ENCODE results near the gene ANKRD40CL. TPM values are rescaled to one million over a fixed set of nuclear protein-coding genes. Genes with fewer than 3 reads are reported as not detected.

The ANKRD40CL gene
- total RNA-seq, 1 donor from 2014 or later, result not detected

DNA sequence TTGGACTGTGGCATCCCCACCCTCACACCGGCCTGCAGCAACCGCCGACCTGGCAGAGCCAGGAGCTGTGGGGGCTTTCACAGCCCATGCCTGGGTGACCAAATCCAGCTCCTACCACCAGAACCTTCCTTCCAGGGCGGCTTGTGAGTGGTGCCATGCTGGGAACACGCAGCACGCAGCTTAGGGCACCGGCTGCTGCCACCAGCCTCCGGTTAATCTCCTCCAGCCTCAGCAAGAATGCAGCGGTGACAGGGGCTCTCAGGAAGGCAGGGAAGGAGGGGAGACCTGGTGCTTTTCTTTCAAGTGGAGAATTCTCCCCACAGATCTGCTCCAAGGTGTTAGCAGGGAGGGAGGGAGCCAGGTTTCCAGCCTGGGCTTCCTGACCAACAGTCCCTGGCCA, 32.3 kb upstream of the ANKRD40CL start:
- Mint-ChIP-seq H3K36me3 (no peaks in the 10 kb centered on the region), H3K27me3 (ENCODE audit: insufficient read depth, low read depth) (peaks cover 12% of the 10 kb centered on the region), H3K4me3 (no peak overlapping the region), H3K27ac (no peak overlapping the region), H3K9me3 (no peaks in the 10 kb centered on the region), H3K4me1 (peaks cover 43% of the 10 kb centered on the region)
- Histone ChIP-seq H3K4me3 (no peak overlapping the region), H3K4me1 (peaks cover 21% of the 10 kb centered on the region), H3K4me2 (no peak overlapping the region), H3K27ac (no peak overlapping the region), H3K36me3 (no peaks in the 10 kb centered on the region), H3K27me3 (no peaks in the 10 kb centered on the region), H3K9ac (no peak overlapping the region), H3F3A (ENCODE audit: low read depth) (no peaks in the 10 kb centered on the region), H3K79me2 (ENCODE audit: low read depth) (no peaks in the 10 kb centered on the region), H2AFZ (replicated peaks) (no peak overlapping the region), H4K20me1 (ENCODE audit: low read depth) (no peaks in the 10 kb centered on the region), H3K9me3 (ENCODE audit: low read depth) (no peaks in the 10 kb centered on the region)
- peak; percentile 65 for DNase-seq (ENCODE audit: low spot score)
- TF ChIP-seq EZH2 (IDR thresholded peaks at IDR 0.05) (no peak), EZH2phosphoT487 (IDR thresholded peaks at IDR 0.05) (no peak)
- TF ChIP-seq, protein P1, sequence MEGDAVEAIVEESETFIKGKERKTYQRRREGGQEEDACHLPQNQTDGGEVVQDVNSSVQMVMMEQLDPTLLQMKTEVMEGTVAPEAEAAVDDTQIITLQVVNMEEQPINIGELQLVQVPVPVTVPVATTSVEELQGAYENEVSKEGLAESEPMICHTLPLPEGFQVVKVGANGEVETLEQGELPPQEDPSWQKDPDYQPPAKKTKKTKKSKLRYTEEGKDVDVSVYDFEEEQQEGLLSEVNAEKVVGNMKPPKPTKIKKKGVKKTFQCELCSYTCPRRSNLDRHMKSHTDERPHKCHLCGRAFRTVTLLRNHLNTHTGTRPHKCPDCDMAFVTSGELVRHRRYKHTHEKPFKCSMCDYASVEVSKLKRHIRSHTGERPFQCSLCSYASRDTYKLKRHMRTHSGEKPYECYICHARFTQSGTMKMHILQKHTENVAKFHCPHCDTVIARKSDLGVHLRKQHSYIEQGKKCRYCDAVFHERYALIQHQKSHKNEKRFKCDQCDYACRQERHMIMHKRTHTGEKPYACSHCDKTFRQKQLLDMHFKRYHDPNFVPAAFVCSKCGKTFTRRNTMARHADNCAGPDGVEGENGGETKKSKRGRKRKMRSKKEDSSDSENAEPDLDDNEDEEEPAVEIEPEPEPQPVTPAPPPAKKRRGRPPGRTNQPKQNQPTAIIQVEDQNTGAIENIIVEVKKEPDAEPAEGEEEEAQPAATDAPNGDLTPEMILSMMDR (IDR thresholded peaks at IDR 0.05), result no peak

DNA sequence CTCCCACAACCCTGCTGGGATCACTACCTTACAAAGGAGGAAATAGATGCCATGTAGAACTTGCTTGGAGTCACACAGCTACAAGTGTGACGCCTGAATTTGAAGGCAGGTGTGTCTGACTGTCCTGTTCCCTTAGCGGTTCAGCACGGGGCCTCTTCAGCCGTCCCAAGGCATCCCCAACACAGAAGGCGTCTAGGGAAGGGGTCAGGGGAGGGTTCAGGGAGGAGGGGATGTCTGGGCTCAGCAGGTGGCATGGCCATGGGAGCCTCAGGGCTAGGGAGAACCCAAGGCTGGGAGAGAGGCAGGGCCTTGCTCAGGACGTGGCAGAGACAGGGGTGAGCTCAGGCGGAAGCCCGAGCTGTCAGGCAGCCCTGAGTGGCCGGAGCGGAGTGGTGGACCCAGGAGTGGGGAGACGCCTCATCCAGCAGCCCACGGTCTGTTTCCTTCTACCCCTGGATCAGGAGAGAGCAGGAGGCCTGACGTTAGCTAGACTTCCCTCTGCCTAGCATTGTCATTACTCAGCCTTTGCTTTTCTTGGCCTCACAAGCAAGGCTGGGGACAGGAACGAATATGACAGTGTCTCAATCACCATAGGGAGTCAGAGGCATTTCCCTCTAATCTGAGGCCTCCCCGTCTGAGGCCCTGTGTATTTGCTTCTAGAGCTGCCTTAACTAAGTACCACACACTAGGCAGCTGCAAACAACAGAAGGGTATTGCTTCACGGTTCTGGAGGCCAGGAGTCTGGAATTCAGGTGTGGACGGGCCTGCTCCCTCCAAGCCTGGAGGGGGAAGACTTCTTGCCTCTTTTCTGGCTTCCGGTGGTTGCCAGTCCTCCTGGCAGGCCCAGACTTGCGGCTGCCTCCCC, 31.3 kb upstream of the ANKRD40CL start:
- TF ChIP-seq EZH2 (IDR thresholded peaks at IDR 0.05) (no peak), EZH2phosphoT487 (IDR thresholded peaks at IDR 0.05) (no peak)
- TF ChIP-seq, protein P1 (IDR thresholded peaks at IDR 0.05), result no peak
- Histone ChIP-seq H2AFZ (replicated peaks) (no peak overlapping the region), H3K79me2 (ENCODE audit: low read depth) (no peaks in the 10 kb centered on the region), H3K9ac (no peak overlapping the region), H3K9me3 (ENCODE audit: low read depth) (no peaks in the 10 kb centered on the region), H3K4me2 (no peak overlapping the region), H4K20me1 (ENCODE audit: low read depth) (no peaks in the 10 kb centered on the region), H3K36me3 (no peaks in the 10 kb centered on the region), H3K4me3 (no peak overlapping the region), H3K27ac (no peak overlapping the region), H3K27me3 (no peaks in the 10 kb centered on the region), H3F3A (ENCODE audit: low read depth) (no peaks in the 10 kb centered on the region), H3K4me1 (peaks cover 18% of the 10 kb centered on the region)
- H3K27ac Mint-ChIP-seq, result peak overlapping the region; percentile 60
- H3K4me3 Mint-ChIP-seq, result no peak overlapping the region
- peaks cover 43% of the 10 kb centered on the region for H3K4me1 Mint-ChIP-seq
- no peaks in the 10 kb centered on the region for H3K36me3 Mint-ChIP-seq
- H3K27me3 Mint-ChIP-seq (ENCODE audit: insufficient read depth, low read depth), result peaks cover 12% of the 10 kb centered on the region
- no peaks in the 10 kb centered on the region for H3K9me3 Mint-ChIP-seq
- no peak for DNase-seq (ENCODE audit: low spot score)

DNA sequence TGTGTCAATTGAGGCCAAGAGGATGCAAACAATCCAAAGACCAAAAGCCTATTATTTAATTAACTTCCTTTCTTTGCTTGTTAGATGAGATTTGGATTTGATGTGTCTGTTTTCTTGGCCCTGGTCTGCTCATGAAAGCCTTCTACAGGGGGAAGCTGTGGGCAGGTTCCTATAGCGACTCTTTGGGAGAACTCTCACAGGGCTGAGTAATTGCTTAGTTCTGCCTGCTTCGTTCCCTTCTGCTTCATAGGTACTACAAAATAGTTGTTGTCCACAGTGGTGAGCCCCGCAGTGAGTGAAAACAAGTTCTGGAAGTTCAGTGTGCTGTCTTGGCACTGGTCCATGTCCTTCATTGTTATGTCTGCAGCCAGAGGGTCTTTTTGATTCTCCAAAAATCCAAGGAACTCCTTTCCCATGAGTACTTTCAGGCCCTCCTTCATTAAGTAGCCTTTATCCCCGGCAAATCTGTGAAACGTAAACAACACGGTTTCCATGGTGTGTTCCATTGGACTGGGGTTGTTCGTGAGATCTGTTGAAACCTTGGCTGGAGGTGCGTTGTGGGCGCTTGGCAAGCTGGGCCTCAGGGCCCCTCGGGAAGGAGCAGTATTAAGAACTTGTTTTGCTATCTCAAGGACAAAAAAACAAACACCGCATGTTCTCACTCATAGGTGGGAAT, 30.0 kb upstream of the ANKRD40CL start:
- Histone ChIP-seq H4K20me1 (ENCODE audit: low read depth) (no peaks in the 10 kb centered on the region), H3K4me2 (no peak overlapping the region), H3K27me3 (no peaks in the 10 kb centered on the region), H3K4me1 (peaks cover 14% of the 10 kb centered on the region), H3K79me2 (ENCODE audit: low read depth) (no peaks in the 10 kb centered on the region), H3F3A (ENCODE audit: low read depth) (no peaks in the 10 kb centered on the region), H3K27ac (no peak overlapping the region), H3K9me3 (ENCODE audit: low read depth) (no peaks in the 10 kb centered on the region), H2AFZ (replicated peaks) (peak overlapping the region; percentile 82), H3K9ac (no peak overlapping the region), H3K4me3 (no peak overlapping the region), H3K36me3 (no peaks in the 10 kb centered on the region)
- H3K9me3 Mint-ChIP-seq, result no peaks in the 10 kb centered on the region
- H3K27me3 Mint-ChIP-seq (ENCODE audit: insufficient read depth, low read depth), result peaks cover 7% of the 10 kb centered on the region
- no peaks in the 10 kb centered on the region for H3K36me3 Mint-ChIP-seq
- TF ChIP-seq EZH2phosphoT487 (IDR thresholded peaks at IDR 0.05) (no peak), EZH2 (IDR thresholded peaks at IDR 0.05) (no peak)
- TF ChIP-seq, protein P1 (IDR thresholded peaks at IDR 0.05), result no peak
- DNase-seq (ENCODE audit: low spot score), result no peak
- peak overlapping the region; percentile 99 for H3K27ac Mint-ChIP-seq
- H3K4me3 Mint-ChIP-seq, result no peak overlapping the region
- peaks cover 36% of the 10 kb centered on the region for H3K4me1 Mint-ChIP-seq

Data from neural progenitor cell (in vitro differentiated cells).